HepG2 (cell line): ENCODE measurements around the gene POTEI. TPM values are rescaled to one million over a fixed set of nuclear protein-coding genes. Genes with fewer than 3 reads are reported as not detected.
"Not testable (repeated sequence)": the region's sequence is repeated elsewhere in the genome, so short reads cannot be mapped to it uniquely, and the experiment has no call there.

Experiments
- ATAC-seq: fragments of 200-7000 bp; cut with Tn5 transposase; 3 replicates; pipeline ENCODE4 v1.9.1; 2020; ENCODE audit warnings: mild to moderate bottlenecking, moderate library complexity
- BruUV-seq: library from RNA; stranded (reverse); fragments of 400-500 nt; replicated peaks from 2 replicates; lab custom pipeline; 2021; lab: Mats Ljungman, UMichigan
- CTCF ChIA-PET: fragments of 300-600 bp; formaldehyde crosslinking; extraction: SDS; loops from one replicate; lab custom pipeline; 2021; ENCODE audit warnings: low total read pairs, inconsistent platforms, low intra/inter-chr PET ratio; lab: Yijun Ruan, JAX
- POLR2A ChIA-PET: fragments of 350-600 bp; sonication (Branson Sonifier 250); formaldehyde crosslinking; loops from one replicate; lab custom pipeline; 2020; ENCODE audit warnings: antibody characterized with exemption, inconsistent platforms; lab: Yijun Ruan, JAX
- DNase-seq: peaks from one replicate; pipeline ENCODE4 v3.0.0-alpha.2; 2015; ENCODE audit warnings: low spot score
- FAIRE-seq: peaks from 3 replicates; lab custom pipeline; 2011; peaks lifted over from hg19 to GRCh38; lab: Jason Lieb, UNC
- H2AFZ ChIP-seq: one replicate; pipeline ENCODE4 v1.6.1; 2011; ENCODE audit warnings: low read length, inconsistent platforms
- H3K27ac ChIP-seq: fragments of 300-600 bp; 3 replicates; pipeline ENCODE4 v1.8.0; 2011; ENCODE audit warnings: mixed run types, mild to moderate bottlenecking, mixed read lengths, low read length, inconsistent platforms; ENCODE audit not compliant: insufficient read depth; ENCODE audit errors: extremely low read length
- H3K27me3 ChIP-seq, 2 experiments: fragments of 200-600 bp in 1 of 2; 2 replicates in 1 of 2; 3 replicates in 1 of 2; pipeline versions ENCODE4 v1.6.0 to v1.8.0; 2011; ENCODE audit warnings: low read length in 2 of 2, mild to moderate bottlenecking in 2 of 2, moderate library complexity in 2 of 2, inconsistent platforms in 1 of 2; ENCODE audit not compliant: insufficient read depth in 2 of 2, control insufficient read depth in 1 of 2
- H3K36me3 ChIP-seq, 2 experiments: fragments of 200-600 bp in 1 of 2; replicated peaks in 1 of 2; 2 replicates in 1 of 2; 3 replicates in 1 of 2; pipeline versions ENCODE4 v1.5.1 to v1.8.0; 2011; ENCODE audit warnings: low read length in 2 of 2, inconsistent platforms in 1 of 2; ENCODE audit not compliant: insufficient read depth in 2 of 2, control insufficient read depth in 1 of 2
- H3K4me1 ChIP-seq: 2 replicates; pipeline ENCODE4 v1.5.1; 2012; ENCODE audit warnings: low read length, inconsistent platforms; ENCODE audit not compliant: insufficient read depth
- H3K4me2 ChIP-seq: 2 replicates; pipeline ENCODE4 v1.6.0; 2011; ENCODE audit warnings: low read depth, low read length, inconsistent platforms
- H3K4me3 ChIP-seq, 3 experiments: fragments of 200-600 bp in 1 of 3; sonication (generic), shearing (Covaris generic) in 1 of 3; replicated peaks in 1 of 3; 2 replicates each; pipeline ENCODE4 v1.5.1; 2011 to 2016; ENCODE audit warnings: low read length in 3 of 3, inconsistent platforms in 2 of 3, low read depth in 2 of 3, mild to moderate bottlenecking in 2 of 3, control low read depth in 1 of 3, mixed read lengths in 1 of 3; ENCODE audit not compliant: insufficient read depth in 1 of 3
- H3K79me2 ChIP-seq: one replicate; pipeline ENCODE4 v1.6.1; 2011; ENCODE audit warnings: low read length, inconsistent platforms; ENCODE audit not compliant: insufficient read depth
- H3K9ac ChIP-seq: 2 replicates; pipeline ENCODE4 v1.6.0; 2011; ENCODE audit warnings: mild to moderate bottlenecking, low read depth, low read length, inconsistent platforms; ENCODE audit not compliant: insufficient read depth
- H3K9me3 ChIP-seq: 2 replicates; pipeline ENCODE4 v1.5.1; 2012; ENCODE audit warnings: mild to moderate bottlenecking, low read length
- H4K20me1 ChIP-seq: 2 replicates; pipeline ENCODE4 v1.6.0; 2011; ENCODE audit warnings: inconsistent platforms, mild to moderate bottlenecking, low read length, moderate library complexity; ENCODE audit not compliant: insufficient read depth
- WGBS: methylation state at CpG from one replicate; pipeline ENCODE4 v1.1.6; 2017; ENCODE audit warnings: low lambda C conversion rate; 5-methylcytosine and 5-hydroxymethylcytosine counted together
- in situ Hi-C: cut with HindIII; loops from 2 replicates; pipeline ENCODE4 v1.10.0; 2017; ENCODE audit warnings: low pct_unique_long_range_greater_than_20kb; ENCODE audit not compliant: extremely low pct_ligation_motif_present
- intact Hi-C: fragments of 100-400 bp; cut with micrococcal nuclease; formaldehyde crosslinking; loops from one replicate; pipeline ENCODE4 v1.10.0; 2022; ENCODE audit not compliant: unreplicated experiment
- polyA plus RNA-seq, 8 experiments: library from polyadenylated mRNA; depleted of rRNA in 3 of 8; stranded (reverse) in 7 of 8; unstranded in 1 of 8; fragments of >200 nt; fragmentation: Illumina TruSeq in 4 of 8; extraction: Trizol in 4 of 8; gene quantifications; 2 replicates each; pipeline versions ENCODE4 v1.2.1 to v1.2.3, GENCODE V29; 2011 to 2016; ENCODE audit warnings: low read depth in 4 of 8, missing spikeins in 1 of 8, mixed read lengths in 1 of 8; ENCODE audit not compliant: insufficient read depth in 1 of 8
- total RNA-seq, 5 experiments: library from RNA; depleted of rRNA; stranded (reverse); fragments of >200 nt; fragmentation: Illumina TruSeq; extraction: Trizol; gene quantifications; 2 replicates each; pipeline ENCODE4 v1.2.3, GENCODE V29; 2016; ENCODE audit warnings: low read depth in 1 of 5

POTEI gene
- total and polyA plus RNA-seq, 2 of the 13 experiments (the other 11 are each of a cell fraction or from before 2014, with no cell fraction given) = 0.29 to 1.5 TPM

DNA sequence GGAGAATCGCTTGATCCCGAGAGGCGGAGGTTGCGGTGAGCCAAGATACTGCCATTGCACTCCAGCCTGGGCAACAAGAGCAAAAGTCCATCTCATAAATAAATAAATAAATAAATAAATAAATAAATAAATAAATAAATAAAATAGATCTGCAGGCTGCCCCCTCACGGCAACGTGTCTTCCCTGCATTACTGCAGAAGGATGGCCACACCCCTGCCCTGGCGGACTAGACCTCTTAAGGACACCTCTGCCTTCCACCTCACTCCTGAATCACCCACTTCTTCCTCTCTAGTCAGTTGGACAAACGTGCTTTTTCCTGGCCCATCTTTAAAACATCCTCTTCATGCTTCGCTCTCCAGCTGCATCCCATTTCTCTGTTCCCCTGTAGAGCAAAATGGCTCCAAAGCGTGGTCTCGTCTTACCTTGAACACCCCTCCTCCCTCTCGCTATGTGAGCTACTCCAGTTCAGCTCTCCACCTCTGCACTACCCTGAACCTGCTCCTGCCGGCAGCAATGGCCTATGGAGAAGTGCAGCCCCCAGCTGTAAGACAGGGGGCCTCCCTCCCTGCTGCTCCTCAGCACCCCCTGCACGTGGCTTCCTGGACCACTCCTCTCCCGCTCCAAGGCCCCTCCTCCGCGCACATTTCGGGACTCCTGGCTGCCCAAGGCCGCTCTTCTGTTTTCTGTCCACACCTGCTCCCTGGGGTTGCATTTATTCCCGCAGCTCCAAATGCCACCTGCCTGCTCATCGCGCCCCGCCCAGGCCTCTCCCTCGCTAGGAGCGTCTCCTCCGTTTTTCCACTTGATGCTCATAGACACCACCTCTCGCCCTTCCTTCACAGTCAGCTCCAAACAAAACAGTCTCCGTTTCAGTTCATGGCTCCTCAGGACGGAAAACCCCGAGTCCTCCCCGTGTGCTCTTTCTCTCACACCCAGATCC is 1.9 kb upstream of the POTEI start:
- in situ Hi-C loops = not testable (repeated sequence)
- peak; percentile 38 for ATAC-seq

DNA sequence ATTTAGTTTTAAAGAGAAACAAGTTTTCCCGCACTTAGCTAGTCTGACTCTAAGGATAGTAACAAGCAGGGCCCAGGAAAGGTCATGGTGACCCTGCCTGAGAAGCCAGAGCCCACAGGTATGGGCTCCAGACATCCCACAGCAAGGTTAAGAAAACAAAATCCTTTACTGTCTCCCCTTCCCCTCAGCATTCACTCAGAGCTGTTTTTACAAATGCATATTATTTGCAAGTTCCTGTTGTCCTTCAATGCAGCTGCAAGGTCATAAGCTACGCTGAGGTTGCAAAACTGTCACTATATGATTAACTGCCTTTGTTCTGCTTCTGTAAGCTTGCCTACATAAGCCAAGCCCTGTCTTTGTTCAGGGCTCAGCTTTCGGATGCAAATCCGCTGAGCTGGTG is 18.1 kb downstream of the POTEI start:
- H3K27me3 ChIP-seq, ATAC-seq, H2AFZ ChIP-seq, H3K9me3 ChIP-seq, DNase-seq, H3K27ac ChIP-seq, POLR2A ChIA-PET, in situ Hi-C loops, intact Hi-C loops, H3K4me1 ChIP-seq, H3K36me3 ChIP-seq, H4K20me1 ChIP-seq, CTCF ChIA-PET, FAIRE-seq, H3K4me3 ChIP-seq, H3K9ac ChIP-seq, BruUV-seq, H3K79me2 ChIP-seq, H3K4me2 ChIP-seq: not testable (repeated sequence)
- WGBS = 48% methylated on average over 3 of the region's 4 CpGs

More for the DNA sequence above, 1.9 kb upstream of the POTEI start:
- H3K27me3 ChIP-seq, H4K20me1 ChIP-seq, BruUV-seq, DNase-seq, H3K36me3 ChIP-seq, H3K9ac ChIP-seq, H3K4me2 ChIP-seq, FAIRE-seq, intact Hi-C loops, CTCF ChIA-PET, H2AFZ ChIP-seq, H3K79me2 ChIP-seq, H3K27ac ChIP-seq, H3K4me1 ChIP-seq, H3K4me3 ChIP-seq, POLR2A ChIA-PET, H3K9me3 ChIP-seq: not testable (repeated sequence)
- WGBS = 80% methylated on average over 4 of the region's 31 CpGs

DNA sequence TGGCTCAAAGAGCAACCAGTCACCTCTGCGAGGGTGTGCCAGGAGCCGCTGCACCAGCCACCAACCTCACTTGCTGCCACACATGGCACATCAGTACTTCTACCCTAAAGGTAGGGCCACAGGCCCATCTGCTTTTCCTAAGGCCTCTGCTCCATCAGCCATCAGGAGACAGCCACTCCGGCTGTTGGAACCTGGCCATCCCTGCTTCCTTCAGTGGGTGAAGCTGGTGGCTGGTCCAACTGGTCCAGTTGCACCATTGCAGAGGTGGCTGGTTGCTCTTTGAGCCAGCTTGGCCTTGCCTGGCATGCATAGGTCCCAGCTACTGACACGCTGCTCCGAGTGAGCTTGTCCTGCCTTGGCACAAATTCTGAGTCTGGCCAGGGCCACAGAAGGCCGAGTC is 53.7 kb downstream of the POTEI start:
- intact Hi-C loops, H2AFZ ChIP-seq, H3K9me3 ChIP-seq, H3K27ac ChIP-seq, DNase-seq, CTCF ChIA-PET, H3K4me2 ChIP-seq, H3K4me1 ChIP-seq, H4K20me1 ChIP-seq, H3K4me3 ChIP-seq, ATAC-seq, BruUV-seq, FAIRE-seq, H3K79me2 ChIP-seq, H3K9ac ChIP-seq, in situ Hi-C loops, H3K36me3 ChIP-seq, H3K27me3 ChIP-seq, POLR2A ChIA-PET: not testable (repeated sequence)
- WGBS = no CpG with 5 or more reads among the region's 6 CpGs
